HG02885 (cell line): ENCODE results near the gene FAF2.

Experiments
- ATAC-seq: cut with Tn5 transposase; IDR thresholded peaks from one replicate; pipeline ENCODE4 v1.9.1; 2021; ENCODE audit warnings: mild to moderate bottlenecking; ENCODE audit not compliant: unreplicated experiment, poor library complexity

Gene FAF2

DNA sequence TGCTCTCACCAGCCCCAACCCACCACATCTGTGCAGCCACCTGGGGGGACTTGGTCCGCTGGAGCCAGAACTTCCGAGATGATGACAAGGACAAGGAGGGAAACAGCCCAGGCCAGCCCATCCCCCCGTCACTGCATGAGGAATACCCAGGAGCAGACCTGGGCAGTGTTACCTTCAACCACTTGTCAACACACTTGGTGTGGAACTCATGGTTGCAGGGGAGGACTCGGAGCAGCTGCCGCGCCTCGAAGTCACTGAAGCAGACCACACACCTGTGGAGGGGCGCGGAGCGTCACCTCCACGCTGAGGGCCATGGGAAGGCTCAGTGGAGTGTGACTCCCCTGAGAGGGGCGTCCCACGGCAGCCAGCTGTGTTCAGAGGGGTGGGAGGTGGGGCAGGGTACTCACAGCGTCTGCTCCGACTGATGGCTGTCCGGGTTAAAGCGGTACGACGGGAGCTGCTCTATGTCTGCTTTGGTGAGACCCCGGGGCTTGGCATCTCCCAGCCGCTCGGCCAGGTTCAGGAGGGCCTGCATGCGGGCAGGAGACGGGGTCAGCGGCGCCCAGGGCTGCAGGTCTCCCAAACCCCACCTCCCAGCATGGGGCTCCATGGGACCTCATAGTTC, 81.0 kb downstream of the FAF2 start:
- no peak for ATAC-seq

DNA sequence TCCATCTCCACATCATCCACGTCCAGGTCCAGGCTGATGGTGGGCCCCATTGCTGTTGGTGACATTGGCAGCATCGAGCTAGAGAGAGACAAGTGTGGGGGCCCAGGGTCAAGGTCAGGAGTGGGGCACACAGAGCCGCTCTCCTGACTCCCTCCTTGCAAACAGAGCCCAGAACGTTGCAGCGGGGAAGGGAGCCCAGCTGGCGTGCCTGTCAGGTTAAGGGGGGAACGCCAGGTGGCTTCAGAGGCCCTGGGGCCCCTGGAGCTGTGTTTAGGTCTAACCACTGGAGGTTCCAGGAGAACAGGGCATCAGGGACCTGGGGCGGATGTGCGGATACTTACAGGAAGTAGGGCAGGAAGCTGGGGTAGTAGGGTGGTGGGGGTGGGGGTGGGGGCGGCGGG, 81.6 kb downstream of the FAF2 start:
- ATAC-seq = no peak

DNA sequence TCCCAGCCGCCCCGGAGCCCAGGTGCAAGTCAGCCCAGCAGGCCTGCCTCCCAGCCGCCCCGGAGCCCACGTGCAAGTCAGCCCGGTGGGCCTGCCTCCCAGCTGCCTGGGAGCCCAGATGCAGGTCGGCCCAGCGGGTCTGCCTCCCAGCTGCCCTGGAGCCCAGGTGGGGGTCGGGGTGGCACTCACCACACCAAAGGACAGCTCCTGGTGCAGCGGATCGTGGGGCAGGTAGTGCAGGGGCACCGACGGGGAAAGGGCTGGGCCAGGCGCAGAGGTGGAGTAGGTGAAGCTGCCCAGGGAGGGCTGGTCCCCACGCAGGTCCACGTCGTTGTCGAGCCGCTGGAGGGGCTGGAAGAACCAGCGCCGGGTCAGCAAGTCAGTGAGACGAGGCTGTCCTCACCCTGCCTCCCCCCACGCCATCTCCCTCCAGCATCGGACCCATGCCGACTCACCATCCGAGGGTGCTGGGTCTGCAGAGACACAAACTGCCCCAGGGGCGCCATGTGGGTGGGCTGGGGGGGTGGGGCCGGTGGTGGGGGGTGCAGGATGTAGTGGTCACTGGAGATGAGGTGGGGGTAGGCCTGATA, 82.3 kb downstream of the FAF2 start:
- ATAC-seq = no peak

DNA sequence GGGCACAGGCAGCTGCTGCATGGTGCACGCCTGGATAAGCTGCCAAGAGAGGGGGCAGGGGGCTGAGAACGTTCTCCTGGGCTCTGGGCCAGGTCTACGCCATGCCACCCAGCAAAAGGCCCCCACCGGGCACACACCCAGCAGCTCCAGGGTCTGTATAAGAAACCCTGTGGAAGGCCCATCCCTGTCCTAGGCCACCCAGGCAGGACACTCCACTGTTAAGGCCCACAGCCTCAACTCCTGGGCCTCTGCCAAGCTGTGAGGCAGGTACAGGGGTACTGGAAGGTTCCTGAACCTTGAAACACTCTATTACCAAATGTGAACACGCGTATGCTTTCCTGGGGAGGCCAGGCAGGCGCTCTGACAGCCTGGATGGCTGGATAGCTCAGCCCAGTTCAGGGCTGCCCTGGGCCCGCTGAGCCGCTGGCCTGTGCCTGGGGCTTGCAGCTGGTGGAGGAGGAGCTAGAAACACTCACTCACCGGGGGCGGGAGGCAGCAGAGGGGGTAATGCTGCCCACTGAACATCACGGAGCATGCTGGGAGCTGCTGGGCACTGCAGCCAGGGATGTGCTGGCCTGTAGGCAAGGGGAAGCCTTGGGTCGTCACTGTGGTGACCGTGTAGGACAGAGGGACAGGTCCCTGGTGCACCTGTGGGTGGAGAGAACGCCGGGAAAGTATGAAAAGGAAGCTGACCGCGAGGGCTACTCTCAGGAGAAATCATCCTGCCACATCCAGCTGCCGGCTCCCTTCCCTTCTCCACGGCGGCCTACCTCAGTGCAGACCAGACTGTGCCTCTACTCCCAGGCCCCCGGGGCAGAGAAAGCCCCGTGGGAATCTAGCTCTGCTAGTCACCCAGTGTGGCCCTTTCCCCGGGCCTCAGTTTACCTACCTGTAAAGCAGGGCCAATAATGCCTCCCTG, 83.1 kb downstream of the FAF2 start:
- no peak for ATAC-seq

DNA sequence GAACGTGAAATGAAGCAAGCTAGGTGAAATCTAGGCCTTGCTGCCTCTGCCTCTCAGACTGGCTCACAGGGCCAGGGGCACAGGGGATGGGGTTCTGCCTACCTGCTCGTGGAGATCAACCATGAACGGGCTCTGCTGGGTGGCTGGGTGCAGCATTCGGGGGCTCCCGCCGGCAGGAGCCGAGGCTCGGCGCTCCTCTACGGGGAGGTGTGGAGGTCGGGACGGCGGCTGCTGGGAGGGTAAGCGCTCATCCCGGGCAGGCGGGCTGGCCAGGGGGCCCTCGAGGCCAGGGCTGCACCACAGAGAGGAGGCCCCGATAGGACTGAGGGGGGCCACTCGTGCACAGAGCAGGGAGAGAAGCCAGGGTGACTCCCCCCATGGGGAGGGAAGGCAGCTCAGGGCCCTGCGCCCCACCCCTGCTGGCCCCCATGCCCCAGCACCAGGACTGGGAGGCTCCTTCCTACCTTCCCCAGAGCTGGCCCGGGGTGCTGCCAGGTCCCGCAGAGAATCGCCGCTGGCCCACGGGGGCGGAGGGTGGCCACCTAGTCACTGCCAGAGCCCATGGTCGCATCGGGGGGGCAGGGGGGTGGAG, 83.8 kb downstream of the FAF2 start:
- ATAC-seq = no peak

DNA sequence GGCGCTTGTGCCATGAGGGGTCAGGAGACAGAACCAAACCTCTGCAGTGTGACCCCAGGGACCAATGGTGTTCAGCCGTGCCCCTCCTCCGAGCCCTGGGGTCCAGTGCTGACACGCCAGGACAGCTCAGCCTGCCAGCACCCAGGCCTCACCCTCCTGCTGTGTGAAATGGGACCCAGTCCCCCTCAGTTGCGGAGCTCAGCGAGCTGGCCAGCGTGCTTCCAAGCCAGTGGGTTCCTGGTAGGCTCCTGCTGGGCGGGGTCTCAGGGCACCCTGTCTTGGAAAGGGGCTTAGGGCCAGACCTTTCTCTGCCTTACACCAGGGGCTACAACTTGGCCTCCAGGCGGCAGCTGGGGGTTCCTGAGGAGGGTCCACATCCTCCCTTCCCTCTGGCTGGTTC, 84.6 kb downstream of the FAF2 start:
- ATAC-seq = no peak

DNA sequence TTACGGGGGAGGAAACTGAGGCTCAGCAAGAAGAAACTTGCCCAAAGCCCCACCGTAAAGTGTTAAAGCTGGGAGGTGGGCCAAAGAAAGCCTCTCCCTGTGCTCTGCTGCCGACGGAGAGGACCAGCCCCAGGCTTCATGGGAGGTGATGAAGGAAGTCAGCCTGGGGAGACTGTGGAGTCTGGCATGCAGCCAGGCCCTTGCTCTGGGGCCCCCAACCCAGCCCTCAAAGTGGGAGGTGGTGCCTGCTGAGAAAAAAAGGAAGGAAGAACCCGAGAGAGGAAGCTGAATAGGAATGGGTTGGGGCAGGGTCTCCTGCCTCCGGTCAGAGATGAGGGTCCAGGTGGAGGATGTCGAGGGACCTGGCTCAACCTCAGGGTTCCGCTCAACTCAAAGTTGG, 85.2 kb downstream of the FAF2 start:
- ATAC-seq = no peak

DNA sequence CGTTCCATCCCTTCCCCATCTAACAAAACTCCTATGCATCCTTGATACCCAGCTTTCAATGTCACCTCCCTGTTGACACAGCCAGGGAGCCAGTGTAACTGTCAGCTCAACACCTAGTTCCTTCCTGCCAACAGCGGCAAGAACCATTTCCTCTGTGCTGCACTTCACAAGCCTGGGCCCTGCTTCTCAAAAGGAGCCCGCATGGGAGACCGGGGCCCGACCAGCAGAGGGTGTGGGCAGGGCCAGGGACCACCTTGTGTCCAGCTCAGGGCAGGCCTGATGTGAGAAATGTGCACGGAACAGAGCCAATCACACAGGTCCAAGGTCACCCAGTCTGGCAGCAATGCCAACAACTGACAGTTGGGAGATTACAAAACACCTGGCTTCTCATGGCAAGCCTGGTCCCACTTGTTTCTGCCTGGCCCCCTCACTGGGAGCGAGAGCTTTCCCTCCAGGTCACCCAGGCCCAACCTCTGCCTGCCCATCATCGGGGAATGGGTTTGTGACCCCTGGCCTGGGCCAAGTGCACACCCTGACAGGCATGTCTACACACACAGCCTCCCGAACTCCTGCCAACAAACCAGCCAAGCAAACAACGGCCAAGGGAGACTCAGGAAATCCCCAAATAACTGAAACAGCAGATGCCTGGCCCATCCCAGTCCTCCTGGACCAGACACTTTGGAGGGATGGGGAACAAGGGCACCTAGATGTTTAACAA, 85.9 kb downstream of the FAF2 start:
- ATAC-seq = no peak

DNA sequence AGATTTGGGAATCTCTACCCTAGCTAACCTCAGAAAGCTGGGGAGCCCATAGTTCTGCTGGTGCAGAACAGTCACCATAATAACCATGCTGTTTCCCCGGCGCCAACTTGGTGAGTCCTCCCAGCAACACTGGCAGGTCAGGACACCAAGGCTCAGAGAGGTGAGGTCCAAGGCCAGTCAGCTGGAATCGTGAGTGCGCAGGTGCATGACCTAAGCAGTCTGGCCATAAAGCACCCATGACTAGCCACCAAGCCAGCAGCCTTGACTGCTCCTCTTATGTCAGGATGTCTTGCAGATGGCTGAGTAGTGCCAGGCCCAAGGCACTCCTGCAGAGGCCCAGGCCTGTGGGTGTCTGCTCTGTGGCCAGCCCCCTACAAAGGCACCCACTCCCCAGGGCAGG, 86.5 kb downstream of the FAF2 start:
- ATAC-seq = no peak

DNA sequence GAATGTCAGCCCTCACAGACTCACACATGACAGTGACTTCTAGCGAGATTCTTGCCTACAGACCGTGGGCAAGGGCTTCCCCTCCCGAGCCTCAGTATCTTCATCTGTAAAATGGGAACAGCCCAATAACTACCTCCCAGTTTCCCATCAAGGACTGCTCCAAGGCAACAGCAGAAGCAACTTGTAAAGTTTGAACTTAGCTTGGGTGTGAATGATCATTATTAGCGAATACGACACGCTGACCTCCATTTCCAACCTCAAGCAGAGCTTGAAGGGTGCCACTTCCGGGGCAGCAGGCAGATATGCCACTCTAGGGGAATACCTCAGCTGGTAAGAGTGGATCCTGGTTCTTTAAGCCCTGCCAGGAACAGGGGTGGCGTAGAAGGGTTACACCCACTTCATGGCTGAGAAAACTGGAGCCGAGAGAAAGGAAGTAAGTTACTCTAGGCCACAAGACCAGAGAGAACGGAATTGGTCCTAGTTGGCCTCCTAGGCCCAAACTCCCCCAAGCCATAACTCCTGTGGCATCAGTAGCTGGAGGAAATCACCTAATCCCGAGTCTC, 87.0 kb downstream of the FAF2 start:
- ATAC-seq = no peak

DNA sequence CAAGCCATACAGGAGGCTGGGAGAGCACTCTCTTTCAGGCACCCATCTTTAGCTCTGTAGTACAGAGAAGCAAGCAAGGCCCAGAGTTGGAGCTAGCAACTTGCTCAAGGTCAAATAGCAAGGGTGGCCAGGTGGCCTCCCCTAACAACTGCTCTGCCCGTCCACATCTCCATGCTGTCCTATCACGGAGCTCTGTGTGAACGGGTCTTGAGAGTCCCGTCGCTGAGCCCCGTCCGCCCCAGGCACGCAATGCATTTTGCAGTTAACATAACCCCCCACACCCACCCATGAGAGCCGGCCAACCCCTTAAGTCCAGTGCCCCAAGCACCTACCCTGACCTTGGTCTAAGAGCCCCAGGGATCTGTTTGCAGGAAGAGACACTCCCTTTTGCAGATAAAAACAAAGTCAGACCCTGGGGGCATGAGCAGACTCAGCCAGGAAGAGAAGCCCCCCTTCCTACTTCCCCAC, 87.5 kb downstream of the FAF2 start:
- ATAC-seq = no peak

DNA sequence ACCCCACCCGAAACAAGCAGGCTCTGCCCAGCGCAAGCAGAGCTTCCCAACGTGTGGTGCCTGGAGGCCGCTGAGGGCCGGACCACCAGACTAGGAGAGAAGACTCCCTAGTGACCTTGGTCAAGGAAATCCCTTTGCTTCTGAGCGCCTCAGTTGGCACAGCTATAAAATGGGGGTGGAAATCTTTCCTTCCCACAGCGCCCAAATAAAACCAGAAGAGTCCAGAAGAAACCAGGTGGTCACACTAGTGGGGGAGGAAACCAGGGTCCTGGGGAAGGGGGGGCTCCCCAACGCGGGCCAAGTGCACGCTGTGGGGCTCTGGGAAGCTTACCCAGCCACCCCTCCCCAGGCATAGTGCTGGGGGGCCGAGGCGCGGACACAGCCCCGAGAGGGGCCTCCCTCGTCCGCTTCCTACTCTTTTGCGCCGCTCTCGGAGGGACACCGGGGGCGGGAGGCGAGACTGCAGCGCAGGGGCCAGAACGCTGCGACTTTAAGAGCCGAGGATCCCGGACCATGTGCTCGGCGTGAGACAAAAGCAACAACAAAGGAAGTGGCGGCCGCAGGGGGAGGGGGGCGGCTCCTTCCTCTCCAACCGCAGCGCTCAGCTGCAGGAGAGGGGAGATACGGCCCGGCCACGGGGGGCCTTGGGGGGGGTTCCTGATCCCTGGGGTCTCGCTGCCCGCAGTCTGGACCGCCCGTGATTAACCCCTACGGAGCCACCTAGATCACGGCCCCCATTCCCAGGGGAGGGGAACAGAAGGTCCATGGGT, 88.1 kb downstream of the FAF2 start:
- peak; percentile 22 for ATAC-seq

DNA sequence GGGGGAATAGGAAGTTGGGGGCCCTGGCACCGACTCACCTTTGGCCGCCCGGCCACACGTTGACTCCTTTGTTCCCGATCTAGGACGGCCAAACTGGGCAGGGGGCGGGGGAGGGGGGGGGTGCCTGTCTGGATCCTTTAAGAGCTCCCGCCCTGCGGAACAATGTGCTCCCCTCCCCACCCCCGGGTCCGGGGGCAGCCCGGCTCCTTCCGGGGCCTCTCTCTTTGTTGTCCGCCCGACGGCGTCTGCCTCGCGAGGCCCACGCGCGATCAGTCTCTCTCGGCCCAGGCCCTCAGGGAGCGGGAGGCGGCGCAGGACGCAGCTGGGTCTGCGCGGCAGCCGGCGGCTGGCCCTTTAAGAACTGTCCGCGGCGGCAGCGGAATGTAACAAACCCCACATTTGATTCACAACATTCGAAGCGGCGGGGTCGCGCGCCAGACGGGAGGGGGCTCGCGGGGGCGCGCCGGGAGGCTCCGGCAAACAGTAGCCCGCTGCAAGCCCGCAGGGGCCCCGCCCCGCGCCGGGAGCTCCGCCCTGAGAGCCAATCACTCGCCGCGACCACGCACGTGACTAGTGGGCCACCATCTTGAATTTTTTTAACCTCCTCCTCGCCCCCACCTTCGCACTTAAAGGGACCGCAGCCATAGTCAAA, 88.8 kb downstream of the FAF2 start, which contains the start of gene RNF44:
RNF44 (minus strand) TSS at position 501 of the 652 bp plus-strand sequence. CDS start 4,930 bp downstream, outside the sequence.
- ATAC-seq = peak; percentile 63

DNA sequence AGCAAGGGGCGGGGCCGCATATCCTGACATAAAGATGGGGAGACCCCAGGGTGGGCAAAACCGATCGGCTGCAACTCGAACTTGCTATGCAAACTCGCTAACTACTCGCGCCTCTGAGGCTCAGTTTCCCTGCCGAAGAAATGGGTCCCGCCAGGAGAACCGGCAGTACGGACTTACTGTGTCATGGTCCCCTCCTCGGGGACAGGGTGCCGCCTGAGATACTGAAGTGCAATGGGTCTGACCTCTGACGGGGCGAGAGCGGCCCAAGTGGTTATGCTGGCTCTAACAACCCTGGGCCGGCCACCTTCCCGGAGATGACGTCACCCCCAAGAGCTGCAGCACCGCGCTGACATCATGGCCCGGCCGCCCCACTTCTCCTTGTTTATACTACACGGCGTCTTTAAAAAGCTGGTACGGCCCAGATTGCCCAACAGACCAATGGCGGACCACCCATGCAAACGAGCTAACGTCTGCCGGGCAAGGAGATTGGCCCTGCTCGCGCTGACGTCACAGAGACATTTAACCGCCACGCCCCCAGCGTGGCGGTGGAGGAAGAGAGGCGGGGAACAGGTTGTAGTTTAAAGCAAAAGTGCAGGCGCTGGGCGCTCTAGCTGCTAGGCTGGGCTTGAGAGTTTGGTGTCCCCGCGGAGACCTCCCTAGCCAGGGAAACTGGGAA, 89.5 kb downstream of the FAF2 start:
- peak; percentile 75 for ATAC-seq

DNA sequence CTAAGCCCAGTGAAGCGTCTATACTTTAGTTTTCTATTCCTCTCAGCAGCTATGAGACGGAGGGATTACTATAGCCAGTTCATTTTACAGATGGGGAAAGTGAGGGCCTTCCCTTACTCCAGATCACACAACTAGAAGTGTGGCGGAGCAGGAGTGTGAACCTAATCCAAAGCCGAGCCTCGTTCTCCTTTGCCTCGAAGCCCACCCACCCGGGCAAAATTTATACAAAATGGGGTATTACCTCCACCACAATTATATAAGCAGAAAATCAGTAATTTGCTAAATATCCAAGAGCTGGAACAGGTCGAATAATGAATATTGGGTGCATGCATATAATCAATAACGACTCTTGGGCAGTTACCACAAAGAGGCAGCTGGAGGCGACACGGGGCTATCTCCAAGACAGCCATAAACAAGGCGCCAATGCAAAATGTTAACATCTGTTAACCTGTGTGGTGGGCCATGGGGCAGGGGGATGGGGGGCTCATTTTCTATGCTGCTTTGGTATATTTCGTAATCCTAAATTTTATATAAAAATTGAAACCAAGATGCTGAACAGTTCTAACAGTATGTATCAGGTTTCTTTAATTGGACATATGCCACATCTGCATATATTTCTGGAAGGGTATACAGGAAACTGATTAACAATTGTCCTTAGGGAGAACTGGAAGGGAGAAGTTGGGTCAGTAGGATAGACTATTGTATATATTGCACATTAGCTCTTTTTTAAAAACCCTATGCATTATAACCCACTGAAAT, 90.2 kb downstream of the FAF2 start:
- ATAC-seq = no peak

DNA sequence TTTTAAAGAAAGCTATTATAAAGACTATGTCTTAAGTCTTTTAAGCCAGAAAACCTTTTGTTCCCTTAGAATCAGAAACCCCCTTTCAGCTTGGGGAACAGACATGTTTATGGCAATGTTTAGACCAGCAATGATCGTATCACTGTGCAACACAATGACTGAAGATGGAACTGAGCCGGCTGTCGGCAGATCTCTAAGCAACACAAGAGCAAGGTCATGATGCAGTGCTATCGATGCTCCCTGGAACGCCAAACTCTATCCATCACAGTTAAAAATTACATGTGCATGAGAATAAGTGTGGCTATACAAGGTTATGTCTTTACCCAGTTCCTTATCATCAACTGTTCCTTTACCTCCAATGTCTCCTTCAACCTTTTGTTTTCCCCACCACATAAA, 90.8 kb downstream of the FAF2 start:
- no peak for ATAC-seq

DNA sequence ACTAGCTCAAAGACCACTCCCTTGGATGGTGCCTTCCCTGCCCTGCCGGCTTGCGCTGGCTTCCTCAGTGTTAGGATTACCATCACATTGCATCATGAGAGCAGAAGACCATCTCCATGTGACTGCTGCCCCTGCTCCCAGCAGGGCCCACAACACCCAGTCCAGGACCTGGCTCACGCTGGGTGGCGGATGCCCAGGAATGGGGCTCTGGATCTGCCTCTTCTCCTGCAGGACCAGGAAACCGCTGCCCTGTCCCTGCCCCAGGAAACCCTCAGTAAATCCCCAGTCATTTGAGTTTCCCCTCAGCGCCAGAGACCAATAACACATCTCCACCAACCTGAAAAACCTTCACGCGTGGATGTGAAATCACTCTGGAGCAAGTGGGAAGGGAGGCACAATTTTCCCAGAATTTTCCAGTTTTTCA, 92.3 kb downstream of the FAF2 start:
- no peak for ATAC-seq
